Vagina (tissue), 2 donors: ENCODE results near the gene COL8A2.

ENCODE experiments used
- POLR2A ChIP-seq, 2 donors: fragments of 450-650 bp; IDR thresholded peaks; one replicate each; pipeline ENCODE4 v1.6.1; 2017; ENCODE audit warnings: antibody characterized with exemption in 2 of 2, mild to moderate bottlenecking in 2 of 2, moderate library complexity in 2 of 2
- POLR2AphosphoS5 ChIP-seq, 2 donors: sonication (generic); formaldehyde crosslinking; IDR thresholded peaks; one replicate each; pipeline ENCODE4 v1.9.0; 2017; ENCODE audit warnings: antibody characterized with exemption in 2 of 2, mild to moderate bottlenecking in 2 of 2, low read depth in 1 of 2; ENCODE audit not compliant: insufficient read depth in 1 of 2
- TF ChIP-seq, protein P1 (sequence below), 3 experiments: fragments of 450-650 bp in 2 of 3; fragments of 200-600 bp in 1 of 3; sonication (generic) in 1 of 3; IDR thresholded peaks; one replicate each; pipeline ENCODE4 v1.5.1; 2017 to 2019; ENCODE audit warnings: antibody characterized with exemption in 3 of 3, mild to moderate bottlenecking in 2 of 3, moderate library complexity in 2 of 3

DNA sequence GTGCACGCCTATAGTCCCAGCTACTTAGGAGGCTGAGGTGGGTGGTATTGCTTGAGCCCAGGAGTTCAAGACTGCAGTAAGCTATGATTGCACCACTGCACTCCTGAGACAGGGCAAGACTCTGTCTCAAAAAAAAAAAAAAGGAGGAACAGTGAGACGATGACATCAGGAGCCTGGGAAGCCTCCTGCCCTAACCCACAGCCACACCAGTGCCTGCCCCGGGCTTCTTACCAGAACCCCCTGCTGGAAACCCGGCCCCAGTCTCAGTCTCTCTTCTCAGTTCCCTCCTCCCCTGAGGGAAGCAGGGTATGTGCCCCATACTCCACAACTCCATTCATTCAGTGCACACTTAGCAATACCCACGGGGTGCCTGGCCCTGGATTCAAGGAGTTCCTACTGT, 9.1 kb downstream of the COL8A2 start:
- no peak for TF ChIP-seq POLR2A (IDR thresholded peaks at IDR 0.05)
- no peak for TF ChIP-seq POLR2AphosphoS5 (IDR thresholded peaks at IDR 0.05; ENCODE audit: insufficient read depth in 1 of 2, low read depth in 1 of 2)
- TF ChIP-seq, protein P1, sequence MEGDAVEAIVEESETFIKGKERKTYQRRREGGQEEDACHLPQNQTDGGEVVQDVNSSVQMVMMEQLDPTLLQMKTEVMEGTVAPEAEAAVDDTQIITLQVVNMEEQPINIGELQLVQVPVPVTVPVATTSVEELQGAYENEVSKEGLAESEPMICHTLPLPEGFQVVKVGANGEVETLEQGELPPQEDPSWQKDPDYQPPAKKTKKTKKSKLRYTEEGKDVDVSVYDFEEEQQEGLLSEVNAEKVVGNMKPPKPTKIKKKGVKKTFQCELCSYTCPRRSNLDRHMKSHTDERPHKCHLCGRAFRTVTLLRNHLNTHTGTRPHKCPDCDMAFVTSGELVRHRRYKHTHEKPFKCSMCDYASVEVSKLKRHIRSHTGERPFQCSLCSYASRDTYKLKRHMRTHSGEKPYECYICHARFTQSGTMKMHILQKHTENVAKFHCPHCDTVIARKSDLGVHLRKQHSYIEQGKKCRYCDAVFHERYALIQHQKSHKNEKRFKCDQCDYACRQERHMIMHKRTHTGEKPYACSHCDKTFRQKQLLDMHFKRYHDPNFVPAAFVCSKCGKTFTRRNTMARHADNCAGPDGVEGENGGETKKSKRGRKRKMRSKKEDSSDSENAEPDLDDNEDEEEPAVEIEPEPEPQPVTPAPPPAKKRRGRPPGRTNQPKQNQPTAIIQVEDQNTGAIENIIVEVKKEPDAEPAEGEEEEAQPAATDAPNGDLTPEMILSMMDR (IDR thresholded peaks at IDR 0.05), result no peak
